Ishikawa (cell line): Measurements from ENCODE around the gene SGSH.

Experiments used
- CEBPB ChIP-seq: IDR thresholded peaks from 2 replicates; pipeline ENCODE4 v1.6.1; 2012
- CREB1 ChIP-seq: IDR thresholded peaks from 2 replicates; pipeline ENCODE4 v1.6.1; 2012; ENCODE audit warnings: low read depth
- EGR1 ChIP-seq: IDR thresholded peaks from 2 replicates; pipeline ENCODE4 v1.6.1; 2012
- EP300 ChIP-seq: IDR thresholded peaks from 2 replicates; pipeline ENCODE4 v1.6.1; 2012; ENCODE audit warnings: borderline replicate concordance
- FOXM1 ChIP-seq: IDR thresholded peaks from 2 replicates; pipeline ENCODE4 v1.6.1; 2012; ENCODE audit warnings: low read depth, borderline replicate concordance
- NFIC ChIP-seq: IDR thresholded peaks from 2 replicates; pipeline ENCODE4 v1.6.1; 2012
- RAD21 ChIP-seq: IDR thresholded peaks from 2 replicates; pipeline ENCODE4 v1.6.1; 2012; ENCODE audit warnings: low read depth
- TAF1 ChIP-seq: IDR thresholded peaks from 2 replicates; pipeline ENCODE4 v1.6.1; 2012; ENCODE audit warnings: low read depth, mild to moderate bottlenecking
- TCF12 ChIP-seq: IDR thresholded peaks from 2 replicates; pipeline ENCODE4 v1.6.1; 2012; ENCODE audit warnings: low read depth
- TEAD4 ChIP-seq: IDR thresholded peaks from 2 replicates; pipeline ENCODE4 v1.6.1; 2012
- YY1 ChIP-seq: IDR thresholded peaks from 2 replicates; pipeline ENCODE4 v1.6.1; 2012; ENCODE audit warnings: low read depth
- ZBTB7A ChIP-seq: IDR thresholded peaks from 2 replicates; pipeline ENCODE4 v1.6.1; 2012; ENCODE audit warnings: low read depth
- TF ChIP-seq, protein P1 (sequence below): IDR thresholded peaks from 2 replicates; pipeline ENCODE4 v1.6.1; 2012
- TF ChIP-seq, protein P2 (sequence below): IDR thresholded peaks from 2 replicates; pipeline ENCODE4 v1.6.1; 2012
- TF ChIP-seq, protein P3 (sequence below): IDR thresholded peaks from 2 replicates; pipeline ENCODE4 v1.6.1; 2012; ENCODE audit warnings: low read depth, mild to moderate bottlenecking

Gene SGSH

DNA sequence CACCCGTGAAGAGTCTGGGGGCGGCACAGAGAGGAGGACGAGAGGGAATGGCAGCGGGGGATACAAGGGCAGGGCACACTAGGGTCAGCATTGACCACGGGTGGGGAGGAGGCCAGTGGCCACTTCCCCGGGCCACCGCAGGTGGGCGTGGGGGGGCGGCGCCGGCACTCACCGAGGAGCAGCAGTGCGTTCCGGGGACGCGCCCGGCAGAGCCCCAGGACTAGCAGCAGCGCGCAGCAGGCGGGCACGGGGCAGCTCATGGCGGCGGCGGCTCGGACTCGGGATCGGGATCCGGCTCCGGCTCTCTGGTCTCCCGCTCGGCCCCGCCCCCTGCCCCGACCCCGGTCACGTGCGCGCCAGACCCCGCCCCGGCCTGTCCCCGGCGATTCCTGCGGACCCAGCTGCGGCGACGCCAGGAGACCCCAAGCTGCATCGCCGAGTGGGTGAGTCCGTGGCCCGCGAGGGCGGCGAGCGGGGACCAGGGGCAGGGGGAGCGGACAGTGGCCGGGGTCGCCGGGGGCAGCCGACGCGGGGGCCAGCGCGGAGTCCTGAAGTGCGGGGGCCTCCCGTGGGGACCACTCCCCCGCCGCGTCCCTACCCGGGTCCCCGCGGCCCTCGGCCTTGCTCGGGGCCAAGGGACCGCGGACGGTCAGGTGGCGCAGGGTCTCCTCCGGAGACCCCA, at the start of gene SGSH, which contains the start of gene SLC26A11:
Gene SGSH, minus strand, starts transcription at position 280 of the 682 bp plus-strand sequence. Its CDS starts 20 bp downstream, at position 260.
Gene SLC26A11, plus strand, starts transcription at position 374 of the 682 bp plus-strand sequence. CDS start 1,134 bp downstream, outside the sequence.
- TF ChIP-seq RAD21 (no peak), NFIC (no peak), YY1 (peak; percentile 77; the same call in 1 of the 2 replicates), ZBTB7A (peak; percentile 92)
- TF ChIP-seq, protein P1, sequence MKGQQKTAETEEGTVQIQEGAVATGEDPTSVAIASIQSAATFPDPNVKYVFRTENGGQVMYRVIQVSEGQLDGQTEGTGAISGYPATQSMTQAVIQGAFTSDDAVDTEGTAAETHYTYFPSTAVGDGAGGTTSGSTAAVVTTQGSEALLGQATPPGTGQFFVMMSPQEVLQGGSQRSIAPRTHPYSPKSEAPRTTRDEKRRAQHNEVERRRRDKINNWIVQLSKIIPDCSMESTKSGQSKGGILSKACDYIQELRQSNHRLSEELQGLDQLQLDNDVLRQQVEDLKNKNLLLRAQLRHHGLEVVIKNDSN = peak; percentile 94
- TF ChIP-seq, protein P2, sequence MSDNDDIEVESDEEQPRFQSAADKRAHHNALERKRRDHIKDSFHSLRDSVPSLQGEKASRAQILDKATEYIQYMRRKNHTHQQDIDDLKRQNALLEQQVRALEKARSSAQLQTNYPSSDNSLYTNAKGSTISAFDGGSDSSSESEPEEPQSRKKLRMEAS = peak; percentile 62; the same call in 1 of the 2 replicates

DNA sequence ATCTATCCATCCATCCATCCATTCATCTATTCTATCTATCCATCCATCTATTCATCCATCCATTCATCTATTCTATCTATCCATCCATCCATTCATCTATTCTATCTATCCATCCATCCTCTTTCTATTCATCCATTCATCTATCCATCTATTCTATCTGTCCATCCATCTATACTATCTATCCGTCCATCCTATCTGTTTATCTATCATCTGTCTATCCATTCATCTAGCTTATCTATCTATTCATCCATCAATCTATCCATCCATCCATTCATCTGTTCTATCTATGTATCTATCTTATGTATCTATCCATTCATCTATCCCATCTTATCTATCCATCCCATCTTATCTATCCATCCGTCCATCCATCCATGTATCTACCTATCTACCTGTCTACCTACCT, 49.3 kb upstream of the SGSH start:
- TF ChIP-seq TCF12 (no peak), NFIC (no peak), FOXM1 (no peak), CREB1 (no peak), ZBTB7A (no peak), EGR1 (no peak), EP300 (no peak), RAD21 (no peak), YY1 (no peak), TEAD4 (no peak), TAF1 (no peak), CEBPB (no peak)
- TF ChIP-seq, protein P2 = no peak
- TF ChIP-seq, protein P1 = no peak
- TF ChIP-seq, protein P3, sequence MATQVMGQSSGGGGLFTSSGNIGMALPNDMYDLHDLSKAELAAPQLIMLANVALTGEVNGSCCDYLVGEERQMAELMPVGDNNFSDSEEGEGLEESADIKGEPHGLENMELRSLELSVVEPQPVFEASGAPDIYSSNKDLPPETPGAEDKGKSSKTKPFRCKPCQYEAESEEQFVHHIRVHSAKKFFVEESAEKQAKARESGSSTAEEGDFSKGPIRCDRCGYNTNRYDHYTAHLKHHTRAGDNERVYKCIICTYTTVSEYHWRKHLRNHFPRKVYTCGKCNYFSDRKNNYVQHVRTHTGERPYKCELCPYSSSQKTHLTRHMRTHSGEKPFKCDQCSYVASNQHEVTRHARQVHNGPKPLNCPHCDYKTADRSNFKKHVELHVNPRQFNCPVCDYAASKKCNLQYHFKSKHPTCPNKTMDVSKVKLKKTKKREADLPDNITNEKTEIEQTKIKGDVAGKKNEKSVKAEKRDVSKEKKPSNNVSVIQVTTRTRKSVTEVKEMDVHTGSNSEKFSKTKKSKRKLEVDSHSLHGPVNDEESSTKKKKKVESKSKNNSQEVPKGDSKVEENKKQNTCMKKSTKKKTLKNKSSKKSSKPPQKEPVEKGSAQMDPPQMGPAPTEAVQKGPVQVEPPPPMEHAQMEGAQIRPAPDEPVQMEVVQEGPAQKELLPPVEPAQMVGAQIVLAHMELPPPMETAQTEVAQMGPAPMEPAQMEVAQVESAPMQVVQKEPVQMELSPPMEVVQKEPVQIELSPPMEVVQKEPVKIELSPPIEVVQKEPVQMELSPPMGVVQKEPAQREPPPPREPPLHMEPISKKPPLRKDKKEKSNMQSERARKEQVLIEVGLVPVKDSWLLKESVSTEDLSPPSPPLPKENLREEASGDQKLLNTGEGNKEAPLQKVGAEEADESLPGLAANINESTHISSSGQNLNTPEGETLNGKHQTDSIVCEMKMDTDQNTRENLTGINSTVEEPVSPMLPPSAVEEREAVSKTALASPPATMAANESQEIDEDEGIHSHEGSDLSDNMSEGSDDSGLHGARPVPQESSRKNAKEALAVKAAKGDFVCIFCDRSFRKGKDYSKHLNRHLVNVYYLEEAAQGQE = no peak

DNA sequence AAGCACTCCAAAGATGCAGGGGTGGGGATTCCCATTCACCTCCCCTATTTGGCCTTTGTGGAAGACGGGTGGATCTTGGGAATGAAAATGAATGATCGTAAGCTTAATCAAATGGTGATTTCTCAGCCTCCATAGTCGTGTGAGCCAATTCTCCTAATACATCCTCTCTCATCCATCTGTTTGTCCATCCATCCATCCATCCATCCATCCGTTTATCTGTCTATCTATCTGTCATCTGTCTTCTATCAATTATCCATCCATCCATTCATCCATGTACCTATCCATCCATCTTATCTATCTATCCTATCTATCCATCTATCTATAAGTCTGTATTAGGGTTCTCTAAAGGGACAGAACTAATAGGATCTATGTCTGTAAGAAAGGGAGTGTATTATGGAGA, 48.3 kb upstream of the SGSH start:
- TF ChIP-seq CEBPB = no peak
- TF ChIP-seq ZBTB7A = no peak
- TF ChIP-seq TAF1 = no peak
- no peak for TF ChIP-seq TCF12
- no peak for TF ChIP-seq FOXM1
- no peak for TF ChIP-seq RAD21
- TF ChIP-seq, protein P3 = no peak
- TF ChIP-seq NFIC = no peak
- TF ChIP-seq YY1 = no peak
- no peak for TF ChIP-seq CREB1
- no peak for TF ChIP-seq TEAD4
- TF ChIP-seq EGR1 = no peak
- TF ChIP-seq, protein P2 = no peak
- TF ChIP-seq, protein P1 = no peak
- no peak for TF ChIP-seq EP300

DNA sequence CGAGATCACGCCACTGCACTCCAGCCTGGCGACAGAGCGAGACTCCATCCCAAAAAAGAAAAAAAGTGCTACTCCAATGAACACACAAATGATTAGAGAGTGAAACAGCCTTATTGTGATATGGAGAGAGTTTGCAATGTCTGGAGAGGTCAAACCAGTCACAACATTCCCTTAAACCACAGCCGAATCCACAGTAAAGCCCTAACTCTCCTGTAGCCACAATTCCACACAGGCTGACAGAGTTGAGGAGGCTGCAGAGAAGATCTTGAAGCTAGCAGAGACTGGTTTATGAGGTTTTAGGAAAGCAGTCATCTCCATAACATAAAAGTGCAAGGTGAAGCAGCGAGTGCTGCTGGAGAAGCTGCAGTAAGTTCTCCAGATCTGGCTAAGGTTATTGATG, 47.3 kb upstream of the SGSH start:
- TF ChIP-seq EP300 (no peak), FOXM1 (no peak), TCF12 (no peak), TAF1 (no peak), CEBPB (no peak), CREB1 (no peak), EGR1 (no peak), ZBTB7A (no peak), NFIC (no peak), TEAD4 (no peak)
- TF ChIP-seq, protein P3 = no peak
- TF ChIP-seq, protein P2 = no peak
